B cell (primary cell): ENCODE measurements around the gene GDF7. TPM values are rescaled to one million over a fixed set of nuclear protein-coding genes. Genes with fewer than 3 reads are reported as not detected.

Experiments used
- ATAC-seq: fragments of 200-7000 bp; cut with Tn5 transposase; one replicate; pipeline ENCODE4 v1.10.0; 2021; ENCODE audit warnings: low read depth, mild to moderate bottlenecking, moderate number of reproducible peaks, moderate library complexity
- CTCF ChIA-PET: fragments of 350-600 bp; sonication (Branson Sonifier 250); formaldehyde crosslinking; loops from one replicate; lab custom pipeline; 2021; ENCODE audit warnings: antibody characterized with exemption, inconsistent platforms; lab: Charles Lee
- POLR2A ChIA-PET: fragments of 350-600 bp; sonication (Branson Sonifier 250); formaldehyde crosslinking; loops from one replicate; lab custom pipeline; 2021; ENCODE audit warnings: antibody characterized with exemption; lab: Charles Lee
- DNase-seq: peaks from one replicate; pipeline ENCODE4 v3.0.0; 2013
- H2AFZ ChIP-seq: 2 replicates; pipeline ENCODE4 v1.6.1; 2012; ENCODE audit warnings: mild to moderate bottlenecking, low read depth, low read length; ENCODE audit not compliant: insufficient read depth, poor library complexity, severe bottlenecking
- H3K27ac ChIP-seq, 2 donors: 1 replicate in 1 of 2; 2 replicates in 1 of 2; pipeline ENCODE4 v1.5.1; 2012 to 2013; ENCODE audit warnings: low read length in 2 of 2, mild to moderate bottlenecking in 2 of 2, moderate library complexity in 1 of 2
- H3K27me3 ChIP-seq, 4 experiments: fragments of 200-600 bp in 1 of 4; sonication (generic) in 1 of 4; replicated peaks in 1 of 4; 1 replicate in 2 of 4; 2 replicates in 2 of 4; pipeline versions ENCODE4 v1.6.1 to v1.7.0; 2013 to 2016; ENCODE audit warnings: low read length in 3 of 4, mild to moderate bottlenecking in 2 of 4, mixed read lengths in 1 of 4, moderate library complexity in 1 of 4; ENCODE audit not compliant: insufficient read depth in 4 of 4, control insufficient read depth in 3 of 4; ENCODE audit errors: control extremely low read depth in 1 of 4
- H3K36me3 ChIP-seq, 2 experiments: replicated peaks in 1 of 2; 1 replicate in 1 of 2; 2 replicates in 1 of 2; pipeline versions ENCODE4 v1.6.1 to v1.7.1; 2013; ENCODE audit warnings: low read length in 1 of 2; ENCODE audit not compliant: insufficient read depth in 2 of 2, control insufficient read depth in 1 of 2; ENCODE audit errors: control extremely low read depth in 1 of 2, extremely low read depth in 1 of 2
- H3K4me1 ChIP-seq, 2 donors: fragments of 200-600 bp in 1 of 2; sonication (generic) in 1 of 2; 1 replicate in 1 of 2; 2 replicates in 1 of 2; pipeline versions ENCODE4 v1.5.1 to v1.6.1; 2013 to 2017; ENCODE audit warnings: low read length in 2 of 2; ENCODE audit not compliant: control insufficient read depth in 2 of 2, insufficient read depth in 2 of 2
- H3K4me2 ChIP-seq: replicated peaks from 2 replicates; pipeline ENCODE3; 2012; ENCODE audit warnings: mild to moderate bottlenecking, low read depth, low read length; ENCODE audit not compliant: poor library complexity, severe bottlenecking
- H3K4me3 ChIP-seq, 5 experiments: fragments of 200-600 bp in 1 of 5; sonication (generic) in 1 of 5; 1 replicate in 3 of 5; 2 replicates in 2 of 5; pipeline versions ENCODE4 v1.5.1 to v1.7.0; 2011 to 2016; ENCODE audit warnings: low read length in 4 of 5, mild to moderate bottlenecking in 4 of 5, low read depth in 2 of 5, control low read depth in 1 of 5, moderate library complexity in 1 of 5; ENCODE audit not compliant: insufficient read depth in 1 of 5; ENCODE audit errors: control extremely low read depth in 1 of 5, extremely low read depth in 1 of 5
- H3K79me2 ChIP-seq: fragments of 200-600 bp; sonication (generic); one replicate; pipeline ENCODE4 v1.6.0; 2016; ENCODE audit warnings: low read length; ENCODE audit not compliant: control insufficient read depth, insufficient read depth
- H3K9ac ChIP-seq: fragments of 200-600 bp; sonication (generic); 2 replicates; pipeline ENCODE4 v1.6.1; 2017; ENCODE audit warnings: mild to moderate bottlenecking, low read length, moderate library complexity
- H3K9me3 ChIP-seq, 3 donors: one replicate each; pipeline versions ENCODE4 v1.6.1 to v1.7.1; 2013; ENCODE audit warnings: low read length in 2 of 3; ENCODE audit not compliant: control insufficient read depth in 2 of 3, insufficient read depth in 1 of 3; ENCODE audit errors: control extremely low read depth in 1 of 3
- H4K20me1 ChIP-seq: 2 replicates; pipeline ENCODE4 v1.6.0; 2012; ENCODE audit warnings: mild to moderate bottlenecking, low read length; ENCODE audit not compliant: insufficient read depth, control insufficient read depth, poor library complexity, severe bottlenecking
- H3K27ac Mint-ChIP-seq: one replicate; pipeline ENCODE4 v1.8.0; 2021; ENCODE audit warnings: mixed read lengths
- H3K27me3 Mint-ChIP-seq: one replicate; pipeline ENCODE4 v1.8.0; 2021; ENCODE audit warnings: mixed read lengths
- H3K4me1 Mint-ChIP-seq: one replicate; pipeline ENCODE4 v1.8.0; 2021; ENCODE audit warnings: mixed read lengths
- H3K4me3 Mint-ChIP-seq: one replicate; pipeline ENCODE4 v1.8.0; 2021; ENCODE audit warnings: mixed read lengths
- H3K9me3 Mint-ChIP-seq: one replicate; pipeline ENCODE4 v1.8.0; 2022; ENCODE audit warnings: mixed read lengths; ENCODE audit not compliant: insufficient read depth
- EZH2 ChIP-seq: IDR thresholded peaks from 2 replicates; pipeline ENCODE4 v1.6.1; 2012; ENCODE audit warnings: borderline replicate concordance, low read depth, mild to moderate bottlenecking, moderate library complexity, low read length; ENCODE audit not compliant: insufficient read depth, poor library complexity, severe bottlenecking
- WGBS: methylation state at CpG from one replicate; pipeline ENCODE4 v1.1.5; 2013; ENCODE audit warnings: missing lambda C conversion rate; ENCODE audit not compliant: insufficient coverage; 5-methylcytosine and 5-hydroxymethylcytosine counted together
- intact Hi-C: fragments of 100-400 bp; cut with micrococcal nuclease; formaldehyde crosslinking; loops from one replicate; pipeline ENCODE4 v1.10.0; 2022
- polyA plus RNA-seq: library from polyadenylated mRNA; depleted of rRNA; stranded (reverse); fragments of >200 nt; gene quantifications from 2 replicates; pipeline ENCODE4 v1.2.3, GENCODE V29; 2012
- total RNA-seq, 2 donors: library from RNA; stranded (reverse); fragments of 120-200 nt in 1 of 2; gene quantifications; 1 replicate in 1 of 2; 2 replicates in 1 of 2; pipeline versions ENCODE4 v1.2.3 to v1.2.4, GENCODE V29; 2013 to 2022
- TF ChIP-seq, protein P1 (sequence below): fragments of 200-600 bp; IDR thresholded peaks from one replicate; pipeline ENCODE4 v1.8.0; 2022; ENCODE audit warnings: antibody characterized with exemption, mild to moderate bottlenecking

GDF7 gene
- total and polyA plus RNA-seq, 2 donors (not counting 1 experiment from before 2014, with no cell fraction given), result 7.0 to 15.3 TPM

DNA sequence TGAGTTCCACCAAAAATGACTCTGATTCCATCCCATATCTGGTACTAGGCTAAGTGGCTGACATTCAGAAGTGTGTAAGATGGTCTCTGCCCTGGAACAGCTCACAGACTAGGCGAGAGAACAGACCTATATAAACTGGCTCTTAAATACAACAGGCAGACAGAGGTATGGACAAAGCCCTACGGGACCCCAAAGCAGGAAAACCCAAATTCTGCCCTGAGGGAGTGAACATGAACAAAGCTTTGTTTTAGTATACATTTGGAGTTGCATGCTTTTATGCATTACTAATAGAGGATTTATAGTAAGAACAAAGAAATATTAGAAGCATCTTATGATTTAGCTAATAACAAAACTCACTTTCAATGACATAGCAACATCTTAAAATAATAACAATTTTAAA is 25.1 kb downstream of the GDF7 start:
- CTCF ChIA-PET, result interaction anchor here (0.6 to 1.1 kb wide), 2 partner anchors 56 to 675 kb away, joined by 3 read pairs; no protein-coding TSS in a partner anchor

DNA sequence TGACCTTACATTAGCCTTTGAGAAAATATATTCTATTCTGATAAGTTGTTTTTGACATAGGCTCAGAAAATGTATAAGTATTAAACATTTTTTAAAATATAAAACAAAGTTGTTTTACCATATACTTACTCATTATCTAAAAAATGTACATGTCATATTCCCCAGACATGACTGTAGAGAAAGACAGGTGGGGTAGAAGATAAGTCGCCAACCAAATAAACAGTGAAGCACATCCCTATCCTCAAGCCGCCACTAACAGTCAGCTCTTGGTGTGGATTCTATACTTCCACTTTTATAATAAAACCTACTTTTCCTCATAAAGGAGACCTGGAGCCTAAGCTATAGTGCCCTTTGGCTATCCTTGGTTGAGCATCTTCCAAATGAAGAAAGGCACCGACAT is 26.4 kb downstream of the GDF7 start:
- no peak for DNase-seq

More for the DNA sequence above, 25.1 kb downstream of the GDF7 start:
- Histone ChIP-seq H3K9me3 (peaks cover 0 to 5% (median 0%) of the 10 kb centered on the region in 3 donors), H4K20me1 (no peaks in the 10 kb centered on the region), H2AFZ (no peak overlapping the region), H3K27me3 (no peaks in the 10 kb centered on the region), H3K36me3 (peaks cover 5 to 24% of the 10 kb centered on the region in 2 experiments), H3K4me1 (peaks cover 0 to 17% of the 10 kb centered on the region in 2 donors), H3K4me3 (no peak overlapping the region), H3K4me2 (no peak overlapping the region), H3K9ac (no peak overlapping the region), H3K79me2 (no peaks in the 10 kb centered on the region), H3K27ac (no peak overlapping the region)
- Mint-ChIP-seq H3K27me3 (no peaks in the 10 kb centered on the region), H3K4me1 (peaks cover 14% of the 10 kb centered on the region), H3K4me3 (no peak overlapping the region), H3K27ac (no peak overlapping the region), H3K9me3 (no peaks in the 10 kb centered on the region)
- intact Hi-C loops, result no loop called here
- DNase-seq, result no peak
- ATAC-seq, result no peak
- WGBS, result no CpG with 5 or more reads among the region's 2 CpGs
- POLR2A ChIA-PET, result no interaction called here
- TF ChIP-seq EZH2, result no peak
- TF ChIP-seq, protein P1, sequence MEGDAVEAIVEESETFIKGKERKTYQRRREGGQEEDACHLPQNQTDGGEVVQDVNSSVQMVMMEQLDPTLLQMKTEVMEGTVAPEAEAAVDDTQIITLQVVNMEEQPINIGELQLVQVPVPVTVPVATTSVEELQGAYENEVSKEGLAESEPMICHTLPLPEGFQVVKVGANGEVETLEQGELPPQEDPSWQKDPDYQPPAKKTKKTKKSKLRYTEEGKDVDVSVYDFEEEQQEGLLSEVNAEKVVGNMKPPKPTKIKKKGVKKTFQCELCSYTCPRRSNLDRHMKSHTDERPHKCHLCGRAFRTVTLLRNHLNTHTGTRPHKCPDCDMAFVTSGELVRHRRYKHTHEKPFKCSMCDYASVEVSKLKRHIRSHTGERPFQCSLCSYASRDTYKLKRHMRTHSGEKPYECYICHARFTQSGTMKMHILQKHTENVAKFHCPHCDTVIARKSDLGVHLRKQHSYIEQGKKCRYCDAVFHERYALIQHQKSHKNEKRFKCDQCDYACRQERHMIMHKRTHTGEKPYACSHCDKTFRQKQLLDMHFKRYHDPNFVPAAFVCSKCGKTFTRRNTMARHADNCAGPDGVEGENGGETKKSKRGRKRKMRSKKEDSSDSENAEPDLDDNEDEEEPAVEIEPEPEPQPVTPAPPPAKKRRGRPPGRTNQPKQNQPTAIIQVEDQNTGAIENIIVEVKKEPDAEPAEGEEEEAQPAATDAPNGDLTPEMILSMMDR, result no peak

More for the DNA sequence above, 26.4 kb downstream of the GDF7 start:
- Histone ChIP-seq H3K4me3 (no peak overlapping the region), H3K36me3 (peaks cover 7 to 13% of the 10 kb centered on the region in 2 experiments), H3K27ac (no peak overlapping the region), H3K4me1 (peaks cover 0 to 17% of the 10 kb centered on the region in 2 donors), H3K4me2 (no peak overlapping the region), H3K9me3 (peaks cover 0 to 5% (median 0%) of the 10 kb centered on the region in 3 donors), H3K27me3 (no peaks in the 10 kb centered on the region), H3K9ac (no peak overlapping the region), H2AFZ (no peak overlapping the region), H3K79me2 (no peaks in the 10 kb centered on the region), H4K20me1 (no peaks in the 10 kb centered on the region)
- intact Hi-C loops, result no loop called here
- ChIA-PET CTCF (no interaction called here), POLR2A (no interaction called here)
- H3K27ac Mint-ChIP-seq, result no peak overlapping the region
- peaks cover 17% of the 10 kb centered on the region for H3K4me1 Mint-ChIP-seq
- H3K4me3 Mint-ChIP-seq, result no peak overlapping the region
- no peak for ATAC-seq
- no peaks in the 10 kb centered on the region for H3K27me3 Mint-ChIP-seq
- H3K9me3 Mint-ChIP-seq, result no peaks in the 10 kb centered on the region
- 80% methylated on average over 2 of the region's 3 CpGs for WGBS
- TF ChIP-seq, protein P1, result no peak
- TF ChIP-seq EZH2, result no peak
